HG03280 (cell line): ENCODE results near the gene CTNNA3.
"Not testable (repeated sequence)": the region's sequence is repeated elsewhere in the genome, so short reads cannot be mapped to it uniquely, and the experiment has no call there.

ENCODE experiments used
- ATAC-seq: cut with Tn5 transposase; IDR thresholded peaks from one replicate; pipeline ENCODE4 v1.9.1; 2021; ENCODE audit warnings: mild to moderate bottlenecking, moderate library complexity; ENCODE audit not compliant: unreplicated experiment

Gene CTNNA3

GRCh38 chr10:66350622-66351399 is 1345.2 kb downstream of the CTNNA3 start:
- no peak for ATAC-seq

- ATAC-seq: no peak
Observed at GRCh38 chr10:66349726-66350125, 1346.3 kb downstream of the CTNNA3 start.

GRCh38 chr10:66349076-66349475 is 1346.9 kb downstream of the CTNNA3 start:
- no peak for ATAC-seq

- no peak for ATAC-seq
Observed at GRCh38 chr10:66337211-66337610, 1358.8 kb downstream of the CTNNA3 start.

- no peak for ATAC-seq
Observed at GRCh38 chr10:66336791-66337190, 1359.2 kb downstream of the CTNNA3 start.

GRCh38 chr10:66335753-66336152 is 1360.2 kb downstream of the CTNNA3 start:
- ATAC-seq: not testable (repeated sequence)

GRCh38 chr10:66329147-66329546 is 1366.8 kb downstream of the CTNNA3 start:
- ATAC-seq: no peak

GRCh38 chr10:66326876-66327275 is 1369.1 kb downstream of the CTNNA3 start:
- ATAC-seq: no peak

- no peak for ATAC-seq
Observed at GRCh38 chr10:66322777-66323176, 1373.2 kb downstream of the CTNNA3 start.

- ATAC-seq: no peak
Observed at GRCh38 chr10:66321723-66322665, 1374.0 kb downstream of the CTNNA3 start.

GRCh38 chr10:66318761-66319160 is 1377.2 kb downstream of the CTNNA3 start:
- no peak for ATAC-seq

GRCh38 chr10:66307826-66308225 is 1388.2 kb downstream of the CTNNA3 start:
- no peak for ATAC-seq

GRCh38 chr10:66301078-66301477 is 1394.9 kb downstream of the CTNNA3 start:
- no peak for ATAC-seq

- ATAC-seq: no peak
Observed at GRCh38 chr10:66295602-66296001, 1400.4 kb downstream of the CTNNA3 start.

GRCh38 chr10:66294538-66294937 is 1401.5 kb downstream of the CTNNA3 start:
- no peak for ATAC-seq

- no peak for ATAC-seq
Observed at GRCh38 chr10:66292922-66293321, 1403.1 kb downstream of the CTNNA3 start.

- no peak for ATAC-seq
Observed at GRCh38 chr10:66292456-66292855, 1403.5 kb downstream of the CTNNA3 start.

- ATAC-seq: no peak
Observed at GRCh38 chr10:66291133-66291532, 1404.9 kb downstream of the CTNNA3 start.

- ATAC-seq: no peak
Observed at GRCh38 chr10:66284621-66285020, 1411.4 kb downstream of the CTNNA3 start.

- ATAC-seq: no peak
Observed at GRCh38 chr10:66283874-66284464, 1412.0 kb downstream of the CTNNA3 start.

GRCh38 chr10:66283064-66283463 is 1412.9 kb downstream of the CTNNA3 start:
- ATAC-seq: no peak
